ENCODE results near the gene DNAJC22.
"Not testable (repeated sequence)": the region's sequence is repeated elsewhere in the genome, so short reads cannot be mapped to it uniquely, and the experiment has no call there.

DNAJC22 gene

GRCh38 chr12:49375406-49375805 lies 28.7 kb downstream of the DNAJC22 start:
- no peak for DNase-seq

- DNase-seq, result no peak
Observed at GRCh38 chr12:49377386-49377785, 30.7 kb downstream of the DNAJC22 start.

GRCh38 chr12:49380184-49380583 lies 33.5 kb downstream of the DNAJC22 start:
- not testable (repeated sequence) for DNase-seq

GRCh38 chr12:49388682-49389386 lies 42.1 kb downstream of the DNAJC22 start:
- no peak for DNase-seq

- DNase-seq, result no peak
Observed at GRCh38 chr12:49389387-49389703, 42.7 kb downstream of the DNAJC22 start.

- DNase-seq, result no peak
Observed at GRCh38 chr12:49397000-49397399, 50.3 kb downstream of the DNAJC22 start.

- no peak for DNase-seq
Observed at GRCh38 chr12:49400304-49400703, 53.6 kb downstream of the DNAJC22 start.
